GM10266 (cell line): ENCODE data around the gene COX18.

Experiments used
- DNase-seq: peaks from one replicate; pipeline ENCODE4 v3.0.0; 2012; ENCODE audit errors: extremely low spot score
- CTCF ChIP-seq: IDR thresholded peaks from 2 replicates; pipeline ENCODE4 v1.5.1; 2012; ENCODE audit warnings: mild to moderate bottlenecking, low read depth; ENCODE audit not compliant: control insufficient read depth, insufficient read depth; ENCODE audit errors: missing control alignments

The COX18 gene

GRCh38 chr4:73053974-73054480 lies 15.5 kb downstream of the COX18 start:
- no peak for TF ChIP-seq CTCF
- DNase-seq: no peak

GRCh38 chr4:73053076-73053475 lies 16.4 kb downstream of the COX18 start:
- no peak for TF ChIP-seq CTCF
- DNase-seq: no peak

- TF ChIP-seq CTCF: no peak
- DNase-seq: no peak
These were observed 17.9 kb downstream of the COX18 start for GRCh38 chr4:73051625-73052024.

GRCh38 chr4:73045879-73046278 lies 23.6 kb downstream of the COX18 start:
- no peak for DNase-seq
- no peak for TF ChIP-seq CTCF

GRCh38 chr4:73037057-73037456 lies 32.5 kb downstream of the COX18 start:
- no peak for TF ChIP-seq CTCF
- DNase-seq: no peak

GRCh38 chr4:73036123-73036522 lies 33.4 kb downstream of the COX18 start:
- DNase-seq: no peak
- TF ChIP-seq CTCF: no peak

- DNase-seq: no peak
- no peak for TF ChIP-seq CTCF
These were observed 34.6 kb downstream of the COX18 start for GRCh38 chr4:73034896-73035295.
